Stimulated activated CD8-positive, alpha-beta memory T cell treated with anti-CD3 and anti-CD28 coated beads, Interleukin-15, amount 100 ng/mL, for 4 hours (primary cell): ENCODE data around the gene ABHD17C.
A peak's percentile ranks its signal among the peaks of the same experiment; 100 is the strongest.

ENCODE experiments used
- DNase-seq, 2 donors: peaks; one replicate each; pipeline ENCODE4 v3.0.0-alpha.2; 2020; ENCODE audit warnings: low read depth in 2 of 2

Gene ABHD17C

GRCh38 chr15:80787316-80787715 is 92.2 kb downstream of the ABHD17C start:
- no peak for DNase-seq

DNA sequence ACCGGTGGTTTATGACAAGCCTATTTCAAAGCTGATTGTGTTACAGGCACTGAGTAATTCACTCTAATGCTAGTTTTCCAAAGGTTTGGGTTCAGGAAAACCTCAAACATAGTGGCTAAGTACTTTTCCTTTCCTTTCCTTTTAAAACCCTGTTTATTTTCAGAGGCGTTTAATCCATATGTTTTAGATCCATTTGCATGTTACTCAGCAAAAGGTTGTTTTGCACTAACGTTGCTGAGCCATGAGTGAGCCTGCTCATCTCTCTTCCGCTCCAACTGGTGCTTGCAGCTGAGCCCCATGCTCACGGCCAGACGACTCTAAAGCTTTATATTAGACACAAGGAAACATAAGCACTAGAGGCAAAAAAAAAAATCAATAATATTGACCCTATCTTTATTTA is 93.4 kb downstream of the ABHD17C start:
- DNase-seq: no peak

GRCh38 chr15:80789296-80789695 is 94.2 kb downstream of the ABHD17C start:
- DNase-seq: no peak

DNA sequence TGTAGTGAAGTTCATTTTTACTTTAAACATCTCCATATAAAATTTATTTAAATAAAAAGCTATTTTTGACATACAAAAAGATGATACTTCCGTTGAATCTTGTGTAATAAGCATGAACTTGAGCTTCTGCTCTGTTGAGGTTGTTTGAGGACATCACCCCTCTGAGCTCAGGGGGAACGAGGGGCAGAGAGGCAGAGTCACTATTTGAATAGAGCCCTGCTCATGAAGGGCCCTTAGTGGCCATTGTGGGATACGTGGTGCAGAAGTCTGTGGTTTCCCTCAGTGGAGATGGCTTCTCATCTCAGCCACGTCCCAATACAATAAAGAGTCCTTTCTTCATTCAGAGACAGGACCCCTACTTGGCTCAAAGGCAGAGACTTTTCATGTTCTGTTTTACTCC is 94.7 kb downstream of the ABHD17C start:
- DNase-seq: no peak

- no peak for DNase-seq
Measured at GRCh38 chr15:80790236-80790635, 95.1 kb downstream of the ABHD17C start.

DNA sequence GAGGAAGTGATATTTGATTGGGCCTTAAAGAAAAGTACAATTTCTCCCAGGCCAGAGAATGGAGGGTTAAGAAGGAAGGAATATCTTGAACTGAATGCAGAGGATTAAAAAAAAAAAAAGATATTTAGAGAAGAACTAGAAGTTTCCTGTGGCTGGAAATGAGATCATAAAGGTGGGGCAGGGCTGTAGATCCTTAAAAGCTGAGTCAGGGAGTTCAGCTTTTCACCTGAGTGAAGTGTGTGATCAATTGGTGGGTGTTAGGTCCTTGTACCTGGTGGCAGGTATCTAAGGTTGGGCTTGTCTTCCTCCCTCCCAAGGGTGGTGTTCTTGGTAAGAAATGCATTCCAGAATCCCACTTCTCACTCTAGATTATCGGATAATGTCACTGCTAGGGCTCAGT is 95.9 kb downstream of the ABHD17C start:
- DNase-seq: no peak

DNA sequence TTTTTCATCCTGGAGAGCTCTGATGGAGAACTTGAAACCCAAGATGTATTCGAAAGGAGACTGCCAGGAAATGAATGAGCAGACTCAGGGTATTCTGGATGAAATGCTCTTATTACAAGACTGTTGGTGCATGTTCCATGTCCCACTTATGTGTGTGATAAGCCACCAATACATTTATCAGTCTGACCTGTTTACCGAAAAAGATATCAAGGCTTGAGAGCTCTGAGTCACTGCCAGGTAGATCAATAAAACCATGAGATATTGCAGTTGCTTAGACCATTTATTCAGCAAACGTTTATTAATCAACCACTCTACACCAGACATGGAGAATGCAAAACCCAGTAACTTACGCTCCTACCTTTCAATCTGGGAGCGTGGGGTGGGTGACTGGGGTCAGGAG is 101.3 kb downstream of the ABHD17C start:
- DNase-seq: no peak

GRCh38 chr15:80798911-80799310 is 103.8 kb downstream of the ABHD17C start:
- DNase-seq: no peak

DNA sequence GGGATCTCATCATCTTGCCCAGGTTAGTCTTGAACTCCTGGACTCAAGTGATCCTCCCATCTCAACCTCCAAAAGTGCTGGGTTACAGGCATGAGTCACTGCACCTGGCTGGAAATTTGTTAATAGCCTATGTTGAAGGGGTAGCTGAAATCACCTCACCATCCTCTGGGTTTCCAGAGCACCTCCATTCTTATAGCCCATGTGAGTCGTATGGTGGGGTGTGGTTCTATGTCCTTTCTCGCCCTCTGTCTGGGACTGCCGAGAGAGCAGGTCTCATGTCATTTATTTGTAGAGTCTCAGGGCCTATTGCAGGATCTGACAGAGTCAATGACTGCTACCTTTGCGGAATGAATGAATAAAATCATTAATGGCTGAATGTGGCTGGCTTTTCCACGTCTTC is 105.0 kb downstream of the ABHD17C start:
- no peak for DNase-seq

DNA sequence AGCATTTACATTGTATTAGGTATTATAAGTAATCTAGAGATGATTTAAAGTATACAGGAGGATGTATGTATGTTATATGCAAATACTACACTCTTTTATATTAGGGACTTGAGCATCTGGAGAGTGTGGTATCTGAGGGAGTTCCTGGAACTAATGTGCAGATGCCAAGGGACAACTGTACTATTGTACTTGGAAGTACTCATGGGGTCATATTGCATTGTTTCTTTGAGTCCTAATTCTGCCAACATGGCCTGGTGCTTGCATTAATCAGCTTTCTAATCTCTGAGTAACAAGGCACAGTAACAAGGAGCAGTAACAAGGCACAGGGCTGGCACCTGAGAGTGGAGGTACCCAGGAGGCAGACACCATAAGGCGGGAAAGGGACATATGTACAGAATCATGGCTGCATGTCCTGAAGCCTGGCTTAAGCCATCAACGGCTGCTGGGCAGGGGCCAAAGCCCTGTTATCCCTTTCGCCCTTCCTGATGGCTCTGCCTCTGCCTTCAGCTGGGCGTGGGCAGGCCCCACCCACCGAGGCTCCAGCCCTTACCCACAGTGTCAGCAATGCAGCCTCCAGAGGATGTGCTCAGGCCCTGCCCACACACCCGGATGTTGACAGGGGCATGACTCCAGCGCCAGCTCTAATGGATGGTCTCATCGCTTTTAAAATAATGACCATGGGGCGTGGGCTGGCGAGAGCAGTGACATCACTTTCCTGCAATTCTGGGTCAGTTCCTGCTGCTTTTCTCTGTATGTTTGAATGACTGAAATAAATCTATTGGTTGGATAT is 107.0 kb downstream of the ABHD17C start:
- DNase-seq: no peak

DNA sequence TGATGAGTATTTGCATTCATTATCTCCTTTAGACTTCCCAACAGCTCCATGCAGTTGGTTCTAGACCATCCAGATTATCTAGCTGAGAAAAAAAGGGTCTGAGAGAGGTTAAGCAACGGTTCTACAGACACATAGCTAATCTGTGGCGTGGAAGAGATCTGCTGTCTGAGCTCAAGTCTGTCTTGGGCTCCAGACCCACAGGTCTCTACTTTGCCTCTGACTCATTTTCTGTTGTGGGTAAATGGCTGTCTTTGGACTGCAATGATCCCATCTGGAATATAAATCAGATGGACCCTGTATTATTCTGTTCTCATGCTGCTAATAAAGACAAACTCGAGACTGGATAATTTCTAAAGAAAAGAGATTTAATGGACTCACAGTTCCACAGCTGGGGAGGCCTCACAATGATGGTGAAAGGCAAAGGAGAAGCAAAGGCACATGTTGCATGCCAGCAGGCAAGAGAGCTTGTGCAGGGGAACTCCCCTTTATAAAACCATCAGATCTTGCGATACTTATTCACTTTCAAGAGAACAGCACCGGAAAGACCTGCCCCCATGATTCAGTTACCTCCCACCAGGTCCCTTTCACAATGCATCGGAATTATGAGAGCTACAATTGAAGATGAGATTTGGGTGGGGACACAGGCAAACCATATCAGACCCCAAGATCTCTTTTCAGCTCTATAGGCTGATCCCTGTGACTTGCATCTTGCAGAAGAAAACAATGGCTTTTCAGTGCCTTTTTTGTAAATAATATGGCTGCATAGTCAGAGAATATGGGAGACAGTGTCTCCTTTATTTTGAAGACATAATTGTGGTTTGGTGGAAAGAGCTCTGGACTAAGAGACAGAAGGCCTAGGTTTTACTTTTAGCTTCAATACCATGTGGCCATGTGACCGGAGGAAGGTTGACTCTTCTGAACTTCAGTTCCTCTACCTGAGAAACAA is 108.7 kb downstream of the ABHD17C start:
- no peak for DNase-seq

DNA sequence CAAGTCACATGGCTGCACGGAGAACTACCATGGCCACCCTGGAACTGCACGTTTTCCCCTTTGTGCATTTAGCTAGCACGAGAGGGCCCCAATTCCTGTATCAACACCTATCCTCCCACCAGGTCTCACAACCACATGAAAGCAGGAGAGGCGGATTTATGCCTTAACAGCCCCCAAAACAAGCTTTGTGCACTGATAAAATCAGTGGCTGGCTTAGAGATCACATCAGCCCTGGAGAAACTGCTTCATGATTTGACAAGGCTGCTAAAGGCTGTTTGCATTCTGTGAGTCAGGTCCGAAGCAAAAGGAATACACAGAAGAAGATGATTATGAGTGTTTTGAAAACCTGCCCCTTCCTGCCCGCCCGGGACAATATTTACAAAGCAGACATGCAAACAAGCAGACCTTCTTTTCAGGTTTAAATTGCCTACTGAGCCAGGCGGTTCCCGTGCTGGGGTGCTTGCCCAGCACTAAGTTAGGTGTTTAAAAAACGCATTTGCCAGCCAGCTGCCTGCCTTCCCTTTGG is 109.9 kb downstream of the ABHD17C start:
- DNase-seq: peak in 1 of 2 donors; percentile 4
